H1 (cell line): Measurements from ENCODE around the gene CHRDL2. TPM values are rescaled to one million over a fixed set of nuclear protein-coding genes. Genes with fewer than 3 reads are reported as not detected.

Experiments
- CTCF ChIA-PET: fragments of 300-600 bp; sonication (Branson Sonifier 250); formaldehyde crosslinking; loops from one replicate; lab custom pipeline; 2021; ENCODE audit not compliant: partially characterized antibody; lab: Charles Lee
- POLR2A ChIA-PET: fragments of 300-600 bp; sonication (Branson Sonifier 250); formaldehyde crosslinking; loops from one replicate; lab custom pipeline; 2021; ENCODE audit warnings: inconsistent platforms; ENCODE audit not compliant: partially characterized antibody; lab: Charles Lee
- DNase-seq, 2 experiments: peaks; one replicate each; pipeline versions ENCODE4 v3.0.0 to v3.0.0-alpha.2; 2010 to 2022; ENCODE audit warnings: low spot score in 2 of 2, low read depth in 1 of 2, mixed read lengths in 1 of 2
- FAIRE-seq: peaks from 2 replicates; lab custom pipeline; 2011; peaks lifted over from hg19 to GRCh38; lab: Jason Lieb, UNC
- H2AFZ ChIP-seq: 2 replicates; pipeline ENCODE4 v1.8.1; 2012; ENCODE audit warnings: low read length, inconsistent platforms
- H2AK5ac ChIP-seq: 2 replicates; pipeline ENCODE4 v1.6.1; 2013; ENCODE audit warnings: low read depth, low read length
- H2BK120ac ChIP-seq: replicated peaks from 2 replicates; pipeline ENCODE3; 2013; ENCODE audit warnings: low read depth, low read length, inconsistent platforms
- H2BK12ac ChIP-seq: 2 replicates; pipeline ENCODE4 v1.6.1; 2013; ENCODE audit warnings: low read depth, low read length
- H2BK15ac ChIP-seq: 2 replicates; pipeline ENCODE4 v1.6.1; 2013; ENCODE audit warnings: low read length
- H2BK20ac ChIP-seq: 2 replicates; pipeline ENCODE4 v1.6.1; 2013; ENCODE audit warnings: low read length
- H2BK5ac ChIP-seq: 2 replicates; pipeline ENCODE4 v1.6.1; 2013; ENCODE audit warnings: low read depth, low read length
- H3K14ac ChIP-seq: 2 replicates; pipeline ENCODE4 v1.6.1; 2013; ENCODE audit warnings: inconsistent platforms; ENCODE audit not compliant: insufficient read length
- H3K18ac ChIP-seq: 2 replicates; pipeline ENCODE4 v1.6.1; 2013; ENCODE audit warnings: low read length; ENCODE audit errors: extremely low read depth
- H3K23ac ChIP-seq: 2 replicates; pipeline ENCODE4 v1.6.1; 2013; ENCODE audit warnings: inconsistent platforms; ENCODE audit not compliant: insufficient read length
- H3K23me2 ChIP-seq: 2 replicates; pipeline ENCODE4 v1.6.1; 2013; ENCODE audit warnings: low read depth, low read length
- H3K27ac ChIP-seq: 2 replicates; pipeline ENCODE4 v1.6.1; 2011; ENCODE audit warnings: low read depth, low read length, inconsistent platforms
- H3K27me3 ChIP-seq, 4 experiments: replicated peaks in 1 of 4; 1 replicate in 1 of 4; 2 replicates in 3 of 4; pipeline versions ENCODE4 v1.6.1 to v1.8.1; 2011 to 2013; ENCODE audit warnings: low read length in 3 of 4, mild to moderate bottlenecking in 3 of 4, inconsistent platforms in 2 of 4, mixed read lengths in 2 of 4, moderate library complexity in 1 of 4; ENCODE audit not compliant: control insufficient read depth in 3 of 4, insufficient read depth in 3 of 4; ENCODE audit errors: extremely low read depth in 1 of 4
- H3K36me3 ChIP-seq, 4 experiments: 2 replicates each; pipeline versions ENCODE4 v1.6.1 to v1.8.1; 2011 to 2013; ENCODE audit warnings: mild to moderate bottlenecking in 4 of 4, low read length in 3 of 4, moderate library complexity in 2 of 4, control low read depth in 1 of 4, inconsistent platforms in 1 of 4; ENCODE audit not compliant: insufficient read depth in 4 of 4, control insufficient read depth in 2 of 4
- H3K4ac ChIP-seq: replicated peaks from 2 replicates; pipeline ENCODE3; 2013; ENCODE audit warnings: low read length, low read depth, mixed read lengths, inconsistent platforms; ENCODE audit not compliant: insufficient read length
- H3K4me1 ChIP-seq, 4 experiments: replicated peaks in 1 of 4; 1 replicate in 1 of 4; 2 replicates in 3 of 4; pipeline versions ENCODE4 v1.6.1 to v1.8.1; 2011 to 2013; ENCODE audit warnings: low read length in 3 of 4, inconsistent platforms in 2 of 4, mixed read lengths in 1 of 4; ENCODE audit not compliant: insufficient read depth in 4 of 4, control insufficient read depth in 3 of 4
- H3K4me2 ChIP-seq, 2 experiments: 2 replicates each; pipeline versions ENCODE4 v1.6.1 to v1.8.1; 2011 to 2013; ENCODE audit warnings: low read depth in 2 of 2, low read length in 2 of 2, control low read depth in 1 of 2, inconsistent platforms in 1 of 2, mild to moderate bottlenecking in 1 of 2; ENCODE audit not compliant: insufficient read depth in 1 of 2
- H3K4me3 ChIP-seq, 4 experiments: fragments of 200-600, 300-600 bp in 1 of 4; sonication (generic), shearing (Covaris generic), sonication (Bioruptor Twin) in 1 of 4; 2 replicates each; pipeline versions ENCODE4 v1.5.1 to v1.8.1; 2011 to 2016; ENCODE audit warnings: low read length in 4 of 4, low read depth in 3 of 4, control low read depth in 2 of 4, inconsistent platforms in 2 of 4, mild to moderate bottlenecking in 2 of 4, mixed read lengths in 1 of 4, moderate library complexity in 1 of 4; ENCODE audit not compliant: insufficient read depth in 2 of 4; ENCODE audit errors: extremely low read depth in 1 of 4
- H3K56ac ChIP-seq: replicated peaks from 2 replicates; pipeline ENCODE3; 2013; ENCODE audit warnings: low read depth, mild to moderate bottlenecking, mixed read lengths, low read length, inconsistent platforms; ENCODE audit not compliant: insufficient read length
- H3K79me1 ChIP-seq: 2 replicates; pipeline ENCODE4 v1.6.1; 2013; ENCODE audit warnings: low read depth, low read length, control low read depth
- H3K79me2 ChIP-seq, 2 experiments: 2 replicates each; pipeline versions ENCODE4 v1.6.1 to v1.8.1; 2012 to 2013; ENCODE audit warnings: low read length in 2 of 2, mild to moderate bottlenecking in 2 of 2, inconsistent platforms in 1 of 2; ENCODE audit not compliant: insufficient read depth in 2 of 2, control insufficient read depth in 1 of 2
- H3K9ac ChIP-seq, 4 experiments: replicated peaks in 1 of 4; 1 replicate in 1 of 4; 2 replicates in 3 of 4; pipeline versions ENCODE4 v1.6.1 to v1.8.1; 2011 to 2013; ENCODE audit warnings: low read depth in 3 of 4, low read length in 3 of 4, control low read depth in 2 of 4, mild to moderate bottlenecking in 2 of 4, moderate library complexity in 2 of 4, inconsistent platforms in 1 of 4; ENCODE audit errors: extremely low read depth in 1 of 4
- H3K9me3 ChIP-seq, 2 experiments: 2 replicates each; pipeline versions ENCODE4 v1.6.1 to v1.8.1; 2012 to 2013; ENCODE audit warnings: mild to moderate bottlenecking in 2 of 2, moderate library complexity in 2 of 2, control low read depth in 1 of 2, inconsistent platforms in 1 of 2, low read depth in 1 of 2, low read length in 1 of 2, mixed read lengths in 1 of 2; ENCODE audit not compliant: insufficient read depth in 2 of 2
- H4K20me1 ChIP-seq, 2 experiments: replicated peaks in 1 of 2; 2 replicates each; pipeline versions ENCODE3 to v1.8.1; 2011 to 2013; ENCODE audit warnings: inconsistent platforms in 2 of 2, low read length in 2 of 2, mild to moderate bottlenecking in 1 of 2; ENCODE audit not compliant: insufficient read depth in 2 of 2, control insufficient read depth in 1 of 2
- H4K5ac ChIP-seq: 2 replicates; pipeline ENCODE4 v1.6.1; 2013; ENCODE audit warnings: low read length, low read depth, mixed read lengths, inconsistent platforms; ENCODE audit not compliant: insufficient read length
- H4K8ac ChIP-seq: 2 replicates; pipeline ENCODE4 v1.8.0; 2013; ENCODE audit warnings: mild to moderate bottlenecking, moderate library complexity, low read length, inconsistent platforms; ENCODE audit not compliant: insufficient read depth; ENCODE audit errors: extremely low read depth
- H4K91ac ChIP-seq: replicated peaks from 2 replicates; pipeline ENCODE3; 2013; ENCODE audit warnings: low read length, mixed read lengths, inconsistent platforms; ENCODE audit not compliant: insufficient read length
- GTF2F1 ChIP-seq: IDR thresholded peaks from 2 replicates; pipeline ENCODE4 v1.6.1; 2012; ENCODE audit warnings: low read depth, low read length, improper control_type of control experiment, borderline replicate concordance
- MAFK ChIP-seq: IDR thresholded peaks from 2 replicates; pipeline ENCODE4 v1.6.1; 2012; ENCODE audit warnings: low read depth, mild to moderate bottlenecking, improper control_type of control experiment, low read length
- RNF2 ChIP-seq: fragments of 200-900, 300-1000 bp; sonication (generic); IDR thresholded peaks from 2 replicates; pipeline ENCODE4 v1.7.1; 2016; ENCODE audit warnings: borderline replicate concordance, low read depth, mild to moderate bottlenecking, antibody characterized with exemption, low read length; ENCODE audit not compliant: poor library complexity, severe bottlenecking; ENCODE audit errors: missing control alignments
- SUZ12 ChIP-seq: fragments of 200-600 bp; sonication (generic); IDR thresholded peaks from 2 replicates; pipeline ENCODE4 v1.6.1; 2012; ENCODE audit warnings: mild to moderate bottlenecking, inconsistent platforms, low read length, moderate library complexity, mixed read lengths
- TEAD4 ChIP-seq: IDR thresholded peaks from 2 replicates; pipeline ENCODE4 v1.6.1; 2012; ENCODE audit warnings: low read depth, low read length, inconsistent platforms, mixed read lengths
- WGBS, 2 experiments: shearing (Covaris generic) in 1 of 2; methylation state at CpG; one replicate each; pipeline versions ENCODE4 v1.1.6 to v1.1.7; 2013 to 2015; ENCODE audit warnings: low lambda C conversion rate in 2 of 2, mixed read lengths in 2 of 2, inconsistent platforms in 1 of 2, low coverage in 1 of 2, missing lambda C conversion rate in 1 of 2; ENCODE audit not compliant: insufficient replicate concordance in 2 of 2, insufficient coverage in 1 of 2, insufficient read length in 1 of 2; ENCODE audit errors: extremely low coverage in 1 of 2, missing lambda C conversion rate in 1 of 2; 5-methylcytosine and 5-hydroxymethylcytosine counted together
- polyA plus RNA-seq, 7 experiments: library from polyadenylated mRNA; depleted of rRNA in 3 of 7; stranded (reverse) in 5 of 7; unstranded in 2 of 7; fragments of >200 nt in 5 of 7; fragments of 200-250 nt in 2 of 7; gene quantifications; 1 replicate in 5 of 7; 2 replicates in 1 of 7; 4 replicates in 1 of 7; pipeline versions ENCODE4 v1.2.1 to v1.2.3, GENCODE V29; 2011 to 2013; ENCODE audit warnings: missing spikeins in 2 of 7, mixed read lengths in 2 of 7
- total RNA-seq: library from RNA; stranded (reverse); fragmentation: NEBNext Ultra II Directional; extraction: Animal tissue kit (Norgen Biotek cat#: 25700); gene quantifications from 2 replicates; pipeline ENCODE4 v1.2.1, GENCODE V29; 2021
- TF ChIP-seq, protein P1 (sequence below): IDR thresholded peaks from 2 replicates; pipeline ENCODE4 v1.6.1; 2011; ENCODE audit warnings: low read length, improper control_type of control experiment
- TF ChIP-seq, protein P2 (sequence below): IDR thresholded peaks from 2 replicates; pipeline ENCODE4 v1.6.1; 2012; ENCODE audit warnings: low read length, inconsistent platforms

The CHRDL2 gene
- total and polyA plus RNA-seq, 2 of the 8 experiments (the other 6 are each of a cell fraction or from before 2014, with no cell fraction given), result 0.26 to 0.48 TPM

DNA sequence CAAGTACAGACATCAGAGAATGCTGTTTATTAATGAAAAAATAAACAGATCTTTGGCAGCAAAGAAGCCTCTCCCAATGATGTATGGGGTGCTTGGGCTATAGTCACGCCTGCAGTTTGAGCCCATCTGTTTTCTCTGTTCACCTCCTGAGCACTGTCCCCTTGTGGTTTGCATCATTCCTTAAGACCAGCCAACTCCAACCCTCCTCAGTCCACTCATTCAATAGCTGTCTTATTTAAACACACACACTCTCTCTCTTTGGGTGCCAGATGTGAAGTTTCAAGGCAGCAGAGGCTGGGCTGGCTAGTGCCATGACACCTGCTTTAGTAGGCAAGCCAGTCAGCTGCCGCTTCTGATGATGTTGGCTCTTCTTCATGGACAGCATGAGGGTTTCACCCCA is 80.7 kb downstream of the CHRDL2 start:
- TF ChIP-seq, protein P1, sequence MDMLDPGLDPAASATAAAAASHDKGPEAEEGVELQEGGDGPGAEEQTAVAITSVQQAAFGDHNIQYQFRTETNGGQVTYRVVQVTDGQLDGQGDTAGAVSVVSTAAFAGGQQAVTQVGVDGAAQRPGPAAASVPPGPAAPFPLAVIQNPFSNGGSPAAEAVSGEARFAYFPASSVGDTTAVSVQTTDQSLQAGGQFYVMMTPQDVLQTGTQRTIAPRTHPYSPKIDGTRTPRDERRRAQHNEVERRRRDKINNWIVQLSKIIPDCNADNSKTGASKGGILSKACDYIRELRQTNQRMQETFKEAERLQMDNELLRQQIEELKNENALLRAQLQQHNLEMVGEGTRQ, result no peak
- TF ChIP-seq SUZ12 (no peak), RNF2 (no peak), MAFK (no peak), GTF2F1 (no peak), TEAD4 (no peak)
- TF ChIP-seq, protein P2, sequence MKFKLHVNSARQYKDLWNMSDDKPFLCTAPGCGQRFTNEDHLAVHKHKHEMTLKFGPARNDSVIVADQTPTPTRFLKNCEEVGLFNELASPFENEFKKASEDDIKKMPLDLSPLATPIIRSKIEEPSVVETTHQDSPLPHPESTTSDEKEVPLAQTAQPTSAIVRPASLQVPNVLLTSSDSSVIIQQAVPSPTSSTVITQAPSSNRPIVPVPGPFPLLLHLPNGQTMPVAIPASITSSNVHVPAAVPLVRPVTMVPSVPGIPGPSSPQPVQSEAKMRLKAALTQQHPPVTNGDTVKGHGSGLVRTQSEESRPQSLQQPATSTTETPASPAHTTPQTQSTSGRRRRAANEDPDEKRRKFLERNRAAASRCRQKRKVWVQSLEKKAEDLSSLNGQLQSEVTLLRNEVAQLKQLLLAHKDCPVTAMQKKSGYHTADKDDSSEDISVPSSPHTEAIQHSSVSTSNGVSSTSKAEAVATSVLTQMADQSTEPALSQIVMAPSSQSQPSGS, result no peak
- TF ChIP-seq, all 59 proteins: peak for 0
- H2BK12ac ChIP-seq, result no peak overlapping the region
- no peaks in the 10 kb centered on the region for H3K27me3 ChIP-seq

More for the DNA sequence above, 80.7 kb downstream of the CHRDL2 start:
- no peak overlapping the region for H3K9ac ChIP-seq
- H2AFZ ChIP-seq, result no peak overlapping the region
- no peak overlapping the region for H4K8ac ChIP-seq
- H3K23me2 ChIP-seq, result no peaks in the 10 kb centered on the region
- no peak overlapping the region for H2AK5ac ChIP-seq
- FAIRE-seq, result no peak
- H2BK5ac ChIP-seq, result no peak overlapping the region
- no peak overlapping the region for H3K18ac ChIP-seq
- H3K79me1 ChIP-seq, result no peaks in the 10 kb centered on the region
- no peaks in the 10 kb centered on the region for H3K9me3 ChIP-seq
- no peak overlapping the region for H4K91ac ChIP-seq
- H2BK15ac ChIP-seq, result no peak overlapping the region
- no peak overlapping the region for H3K14ac ChIP-seq
- no peak overlapping the region for H4K5ac ChIP-seq
- no peak overlapping the region for H2BK20ac ChIP-seq
- H3K79me2 ChIP-seq, result no peaks in the 10 kb centered on the region
- H4K20me1 ChIP-seq, result peaks cover 0 to 2% of the 10 kb centered on the region in 2 experiments
- H3K4me2 ChIP-seq, result no peak overlapping the region
- peaks cover 0 to 7% (median 1%) of the 10 kb centered on the region in 4 experiments; a peak in 2 of 8 replicates for H3K36me3 ChIP-seq
- 86% methylated on average over 2 of the region's 2 CpGs; no CpG with 5 or more reads in 1 of the 2 experiments for WGBS, 2 experiments
- DNase-seq, result no peak
- H3K4me1 ChIP-seq, result peaks cover 0 to 5% (median 2%) of the 10 kb centered on the region in 4 experiments; a peak in 1 of 7 replicates
- H3K23ac ChIP-seq, result no peak overlapping the region
- H3K56ac ChIP-seq, result no peak overlapping the region
- ChIA-PET CTCF (interaction anchor here (0.9 kb wide), 1 partner anchor 279 kb away, joined by 3 read pairs; no protein-coding TSS in a partner anchor), POLR2A (no interaction called here)
- no peak overlapping the region for H3K4ac ChIP-seq
- H3K27ac ChIP-seq, result no peak overlapping the region
- no peak overlapping the region for H3K4me3 ChIP-seq
- no peak overlapping the region for H2BK120ac ChIP-seq
